Vagina (tissue), 2 donors: ENCODE data around the gene PDCL3.

Source experiments
- POLR2A ChIP-seq, 2 donors: fragments of 450-650 bp; IDR thresholded peaks; one replicate each; pipeline ENCODE4 v1.6.1; 2017; ENCODE audit warnings: antibody characterized with exemption in 2 of 2, mild to moderate bottlenecking in 2 of 2, moderate library complexity in 2 of 2
- POLR2AphosphoS5 ChIP-seq, 2 donors: sonication (generic); formaldehyde crosslinking; IDR thresholded peaks; one replicate each; pipeline ENCODE4 v1.9.0; 2017; ENCODE audit warnings: antibody characterized with exemption in 2 of 2, mild to moderate bottlenecking in 2 of 2, low read depth in 1 of 2; ENCODE audit not compliant: insufficient read depth in 1 of 2

- no peak for TF ChIP-seq POLR2A (IDR thresholded peaks at IDR 0.05)
- no peak for TF ChIP-seq POLR2AphosphoS5 (IDR thresholded peaks at IDR 0.05; ENCODE audit: insufficient read depth in 1 of 2, low read depth in 1 of 2)
Measured at GRCh38 chr2:100561191-100561590, 1.6 kb upstream of the PDCL3 start.
